C4-2B (cell line): ENCODE measurements around the gene GFOD2.
"Not testable (repeated sequence)": the region's sequence is repeated elsewhere in the genome, so short reads cannot be mapped to it uniquely, and the experiment has no call there.

Source experiments
- H3K27ac ChIP-seq: fragments of 450-650 bp; 2 replicates; pipeline ENCODE4 v1.5.1; 2017
- ZFX ChIP-seq: fragments of 450-650 bp; IDR thresholded peaks from 2 replicates; pipeline ENCODE4 v1.6.1; 2017
- TF ChIP-seq, protein P1 (sequence below): fragments of 450-650 bp; conservative IDR thresholded peaks from 2 replicates; pipeline ENCODE4 v1.5.1; 2017; ENCODE audit warnings: mild to moderate bottlenecking

GFOD2 gene

DNA sequence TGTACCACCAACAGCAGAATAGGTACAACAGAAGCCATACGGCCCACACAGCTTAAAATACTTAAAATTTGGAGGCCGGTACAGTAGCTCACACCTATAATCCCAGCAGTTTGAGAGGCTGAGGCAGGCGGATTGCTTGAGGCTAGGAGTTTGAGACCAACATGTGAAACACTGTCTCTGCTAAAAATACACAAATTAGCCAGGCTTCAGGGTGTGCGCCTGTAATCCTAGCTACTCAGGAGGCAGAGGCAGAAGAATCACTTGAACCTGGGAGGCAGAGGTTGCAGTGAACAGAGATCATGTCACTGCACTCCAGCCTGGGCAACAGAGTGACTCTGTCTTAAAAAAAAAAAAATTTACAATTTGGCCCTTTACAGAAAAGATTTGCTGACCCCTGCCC lies 17.0 kb downstream of the GFOD2 start:
- H3K27ac ChIP-seq = no peak overlapping the region; the same call in 1 of the 2 replicates
- TF ChIP-seq ZFX = no peak
- TF ChIP-seq, protein P1, sequence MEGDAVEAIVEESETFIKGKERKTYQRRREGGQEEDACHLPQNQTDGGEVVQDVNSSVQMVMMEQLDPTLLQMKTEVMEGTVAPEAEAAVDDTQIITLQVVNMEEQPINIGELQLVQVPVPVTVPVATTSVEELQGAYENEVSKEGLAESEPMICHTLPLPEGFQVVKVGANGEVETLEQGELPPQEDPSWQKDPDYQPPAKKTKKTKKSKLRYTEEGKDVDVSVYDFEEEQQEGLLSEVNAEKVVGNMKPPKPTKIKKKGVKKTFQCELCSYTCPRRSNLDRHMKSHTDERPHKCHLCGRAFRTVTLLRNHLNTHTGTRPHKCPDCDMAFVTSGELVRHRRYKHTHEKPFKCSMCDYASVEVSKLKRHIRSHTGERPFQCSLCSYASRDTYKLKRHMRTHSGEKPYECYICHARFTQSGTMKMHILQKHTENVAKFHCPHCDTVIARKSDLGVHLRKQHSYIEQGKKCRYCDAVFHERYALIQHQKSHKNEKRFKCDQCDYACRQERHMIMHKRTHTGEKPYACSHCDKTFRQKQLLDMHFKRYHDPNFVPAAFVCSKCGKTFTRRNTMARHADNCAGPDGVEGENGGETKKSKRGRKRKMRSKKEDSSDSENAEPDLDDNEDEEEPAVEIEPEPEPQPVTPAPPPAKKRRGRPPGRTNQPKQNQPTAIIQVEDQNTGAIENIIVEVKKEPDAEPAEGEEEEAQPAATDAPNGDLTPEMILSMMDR = no peak

- H3K27ac ChIP-seq = no peak overlapping the region
- TF ChIP-seq ZFX = no peak
- TF ChIP-seq, protein P1 = no peak
Observed at GRCh38 chr16:67701420-67701819, 17.7 kb downstream of the GFOD2 start.

GRCh38 chr16:67699265-67699664 lies 19.9 kb downstream of the GFOD2 start:
- no peak overlapping the region for H3K27ac ChIP-seq
- TF ChIP-seq ZFX = no peak
- TF ChIP-seq, protein P1 = no peak

- TF ChIP-seq, protein P1 = no peak
- TF ChIP-seq ZFX = no peak
- no peak overlapping the region for H3K27ac ChIP-seq
Observed at GRCh38 chr16:67697422-67698185, 21.5 kb downstream of the GFOD2 start.

DNA sequence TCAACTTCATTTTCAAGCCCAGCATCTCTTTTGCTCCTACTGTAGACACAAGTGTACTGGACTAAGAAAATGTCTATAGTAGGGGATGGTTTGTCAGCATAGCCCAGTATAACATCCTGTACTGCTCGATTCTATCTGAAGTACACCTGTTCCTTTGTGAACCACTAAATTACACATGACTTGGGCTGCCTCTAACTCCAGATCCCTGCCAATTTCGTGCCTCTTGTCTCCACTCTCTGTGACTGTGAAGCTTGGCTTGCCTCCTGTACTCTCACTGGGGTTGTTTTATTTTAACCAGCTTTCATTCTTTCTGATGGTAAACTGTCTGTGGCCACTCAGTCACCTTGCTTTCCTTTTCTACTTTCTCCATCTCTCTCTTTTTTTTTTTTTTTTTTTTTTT lies 24.5 kb downstream of the GFOD2 start:
- no peak for TF ChIP-seq ZFX
- TF ChIP-seq, protein P1 = no peak
- no peak overlapping the region for H3K27ac ChIP-seq

DNA sequence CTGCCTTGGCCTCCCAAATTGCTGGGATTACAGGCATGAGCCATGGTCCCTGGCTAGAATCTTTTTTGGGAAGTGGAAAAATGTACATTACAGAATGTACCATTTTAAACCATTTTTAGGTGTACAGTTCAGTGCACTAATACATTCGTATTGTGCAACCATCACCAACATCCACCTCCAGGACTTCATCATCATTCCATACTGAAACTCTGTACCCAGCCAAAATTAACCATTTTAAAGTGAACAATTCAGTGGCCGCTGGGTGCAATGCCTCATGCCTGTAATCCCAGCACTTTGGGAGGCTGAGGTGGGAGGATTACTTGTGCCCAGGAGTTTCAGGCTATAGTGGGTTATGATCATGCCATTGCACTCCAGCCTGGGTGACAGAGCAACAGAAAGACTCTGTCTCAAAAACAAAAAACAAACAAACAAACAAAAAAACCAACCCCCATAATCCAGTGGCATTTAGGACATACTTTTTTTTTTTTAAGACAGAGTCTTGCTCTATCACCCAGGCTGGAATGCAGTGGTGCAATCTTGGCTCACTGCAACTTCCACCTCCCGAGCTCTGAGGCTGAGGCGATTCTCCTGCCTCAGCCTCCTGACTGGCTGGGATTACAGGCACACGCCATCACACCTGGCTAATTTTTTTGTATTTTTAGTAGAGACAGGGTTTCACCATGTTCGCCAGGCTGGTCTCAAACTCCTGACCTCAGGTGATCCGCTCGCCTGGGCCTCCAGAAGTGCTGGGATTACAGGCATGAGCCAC lies 25.4 kb downstream of the GFOD2 start:
- H3K27ac ChIP-seq = not testable (repeated sequence)

- peak overlapping the region; percentile 72 for H3K27ac ChIP-seq
Observed at GRCh38 chr16:67685388-67686112, 33.6 kb downstream of the GFOD2 start.

More at GRCh38 chr16:67685388-67686112, 33.6 kb downstream of the GFOD2 start:
- no peak for TF ChIP-seq ZFX
- TF ChIP-seq, protein P1 = no peak
